ENCODE results near the gene ATP6V0B. TPM values are rescaled to one million over a fixed set of nuclear protein-coding genes. Genes with fewer than 3 reads are reported as not detected.

ATP6V0B gene
- polyA plus RNA-seq, 10 donors = 40.0 to 52.8 (median 48.9) TPM

DNA sequence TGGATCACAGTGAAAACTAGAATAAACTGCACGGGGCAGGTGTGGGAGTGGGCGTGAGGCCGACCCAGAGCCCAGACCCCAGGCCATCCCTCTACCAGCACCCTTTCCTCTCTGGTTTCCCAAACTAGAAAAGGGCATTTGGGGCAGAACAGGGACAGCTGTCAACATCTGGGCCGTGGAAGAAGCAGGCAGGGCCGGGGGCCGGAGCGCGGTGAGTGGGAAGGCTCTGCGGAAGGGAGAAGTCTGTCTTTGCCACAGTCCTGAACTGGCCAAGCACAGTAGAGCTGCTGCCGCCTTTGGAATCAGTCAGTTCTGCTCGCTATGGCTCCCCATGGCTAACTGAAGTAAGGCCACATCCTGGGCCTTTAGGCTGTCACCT is 23.2 kb downstream of the ATP6V0B start:
- no peak for DNase-seq

DNA sequence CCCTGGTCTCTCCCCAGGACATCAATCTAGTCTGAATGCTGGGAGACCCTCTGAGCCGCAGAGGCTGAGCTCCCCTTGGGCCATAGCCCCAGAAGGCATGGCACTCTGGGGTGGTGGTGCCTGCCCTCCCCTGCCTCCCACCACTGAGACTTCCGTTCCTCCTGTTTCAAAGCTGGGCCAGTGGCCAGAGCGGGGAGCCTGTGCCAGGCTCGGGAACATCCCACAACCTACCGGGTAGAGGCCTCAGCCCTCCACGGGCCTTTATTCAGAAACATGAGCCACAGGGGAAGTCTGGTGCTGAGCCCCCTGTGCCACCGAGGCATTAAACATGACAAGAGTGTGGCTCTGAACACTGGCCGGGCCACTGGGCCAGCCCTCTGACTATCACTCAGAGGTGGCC is 24.7 kb downstream of the ATP6V0B start:
- no peak for DNase-seq

DNA sequence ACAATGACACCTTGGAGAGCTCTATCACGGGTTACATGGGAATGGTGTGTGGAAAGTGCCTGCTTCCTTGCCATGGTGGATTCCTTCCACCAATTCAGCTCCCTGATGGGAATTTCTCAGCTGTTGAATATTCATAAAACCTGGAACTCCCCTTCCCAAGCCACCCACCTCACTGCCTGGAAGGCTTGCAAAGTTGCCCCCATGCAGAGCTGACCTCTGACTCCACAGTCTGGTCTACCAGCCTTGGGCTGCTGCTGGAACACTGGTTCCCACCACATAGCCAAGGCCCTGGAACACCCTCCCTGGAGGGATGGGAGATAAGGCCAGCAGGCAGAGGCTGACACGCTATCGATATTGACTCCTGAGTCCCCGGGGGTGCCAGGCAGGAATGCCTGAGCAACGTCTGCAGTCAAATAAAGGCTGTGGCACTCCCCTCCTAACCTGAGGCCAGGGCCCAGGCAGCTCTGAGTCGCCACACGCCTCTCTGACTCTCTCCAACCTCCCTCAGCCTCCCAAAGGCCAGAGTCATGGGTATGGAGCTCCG is 25.4 kb downstream of the ATP6V0B start:
- no peak for DNase-seq

DNA sequence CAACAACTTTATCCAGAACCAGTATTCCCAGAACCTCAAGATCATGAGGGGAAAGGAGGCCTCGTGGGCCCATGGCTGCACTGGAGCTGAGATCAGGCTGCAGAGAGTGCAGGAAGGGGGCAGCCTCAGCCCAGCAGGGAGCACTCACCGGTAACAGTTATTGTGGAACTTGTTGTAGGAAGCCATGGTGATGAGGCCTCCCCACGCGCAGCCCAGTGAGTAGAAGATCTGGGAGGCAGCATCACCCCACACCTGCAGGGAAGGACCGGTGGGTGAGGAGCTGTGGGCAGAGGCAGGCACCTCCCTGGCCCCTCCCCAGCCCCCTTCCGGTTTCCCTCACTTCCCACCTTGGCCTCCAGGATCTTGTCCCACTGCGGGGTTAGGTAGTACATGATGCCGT is 27.4 kb downstream of the ATP6V0B start:
- DNase-seq = no peak

DNA sequence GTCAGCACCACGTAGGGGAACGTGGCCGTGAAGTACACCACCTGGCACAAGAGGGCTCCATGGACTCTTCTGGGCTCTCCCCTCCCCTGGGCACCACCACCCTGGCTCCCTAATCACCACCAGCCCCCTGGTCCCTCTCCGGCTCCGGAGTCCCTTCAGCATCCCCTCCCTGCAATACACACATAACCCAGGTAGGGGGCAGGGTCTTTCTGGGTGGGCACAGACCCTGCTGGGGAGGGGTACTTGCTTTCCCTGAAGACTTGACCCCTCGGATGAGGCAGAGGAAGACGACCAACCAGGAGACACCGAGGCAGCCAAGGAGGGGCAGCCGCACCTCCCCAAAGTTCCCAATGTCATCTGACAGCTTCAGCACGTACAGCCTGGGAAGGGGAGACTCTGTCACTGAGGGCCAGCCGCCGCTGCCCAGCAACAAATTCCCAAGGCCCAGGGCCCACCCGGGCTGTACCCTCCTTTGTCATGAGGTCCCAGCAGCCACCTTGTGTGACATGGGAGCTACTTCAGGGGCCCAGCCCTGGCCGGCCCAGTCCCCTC is 27.9 kb downstream of the ATP6V0B start:
- no peak for DNase-seq

DNA sequence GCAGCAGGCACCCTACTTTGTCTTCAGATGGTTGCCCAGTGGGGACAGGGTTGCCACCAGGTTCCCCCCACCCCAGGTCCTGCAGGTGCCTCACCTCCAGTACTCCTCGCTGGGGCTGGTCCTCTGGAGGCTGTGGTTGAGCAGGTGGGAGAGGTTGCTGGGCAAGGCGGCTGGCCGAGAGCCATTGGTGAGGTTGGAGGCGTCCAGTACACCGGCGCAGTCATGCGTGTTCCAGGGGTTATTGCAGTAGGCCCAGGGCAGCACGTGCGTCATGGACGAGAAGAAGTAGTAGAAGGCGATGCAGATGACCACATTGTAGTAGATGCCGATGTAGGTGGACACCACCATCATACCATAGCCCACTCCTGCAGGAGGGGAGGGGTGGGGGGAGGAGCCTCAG is 33.5 kb downstream of the ATP6V0B start:
- DNase-seq = no peak

DNA sequence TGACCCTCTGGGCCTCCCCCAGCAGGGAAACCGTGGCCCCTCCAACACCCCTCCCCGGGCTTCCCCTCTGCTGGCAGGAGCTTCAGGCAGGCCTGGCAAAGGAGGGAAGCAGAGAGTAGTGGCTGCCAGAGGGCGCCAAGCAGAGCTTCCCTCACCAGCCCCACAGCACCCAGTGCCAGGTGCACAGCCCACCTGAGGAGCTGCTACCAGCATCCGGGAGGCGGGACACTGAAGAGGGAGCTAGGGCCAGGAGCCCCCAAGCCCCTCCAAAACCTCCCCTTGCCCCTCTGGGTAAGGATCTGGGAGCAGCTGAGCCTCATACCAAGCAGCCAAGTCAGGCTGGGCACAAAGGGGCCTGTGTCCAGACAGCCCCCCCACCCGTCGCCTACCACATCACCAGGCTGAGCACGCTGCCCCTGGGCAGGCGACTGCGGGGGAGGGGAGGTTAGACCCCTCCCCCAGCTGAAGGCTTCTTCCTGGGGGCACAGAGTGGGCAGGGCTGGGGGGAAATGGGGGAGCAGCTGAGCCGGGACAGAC is 36.2 kb downstream of the ATP6V0B start:
- DNase-seq = no peak

DNA sequence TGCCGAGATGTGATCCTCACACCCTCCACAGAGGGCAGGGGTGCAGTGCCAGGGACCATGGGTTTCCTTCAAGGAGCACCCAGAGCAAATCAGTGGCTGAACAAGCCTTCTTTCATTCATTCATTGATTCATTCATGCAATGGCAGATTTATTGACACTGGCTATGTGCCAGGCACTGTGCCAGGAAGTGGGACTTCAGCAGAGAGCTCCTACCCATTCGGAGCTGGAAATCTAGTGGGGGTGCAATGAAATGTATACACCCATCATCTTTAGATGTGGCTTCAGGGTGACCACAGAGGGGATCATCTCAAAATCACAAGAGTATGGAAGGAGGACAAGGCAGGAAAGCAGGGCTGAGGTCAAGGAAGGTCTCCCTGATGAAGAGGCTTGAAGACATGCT is 37.6 kb downstream of the ATP6V0B start:
- no peak for DNase-seq

DNA sequence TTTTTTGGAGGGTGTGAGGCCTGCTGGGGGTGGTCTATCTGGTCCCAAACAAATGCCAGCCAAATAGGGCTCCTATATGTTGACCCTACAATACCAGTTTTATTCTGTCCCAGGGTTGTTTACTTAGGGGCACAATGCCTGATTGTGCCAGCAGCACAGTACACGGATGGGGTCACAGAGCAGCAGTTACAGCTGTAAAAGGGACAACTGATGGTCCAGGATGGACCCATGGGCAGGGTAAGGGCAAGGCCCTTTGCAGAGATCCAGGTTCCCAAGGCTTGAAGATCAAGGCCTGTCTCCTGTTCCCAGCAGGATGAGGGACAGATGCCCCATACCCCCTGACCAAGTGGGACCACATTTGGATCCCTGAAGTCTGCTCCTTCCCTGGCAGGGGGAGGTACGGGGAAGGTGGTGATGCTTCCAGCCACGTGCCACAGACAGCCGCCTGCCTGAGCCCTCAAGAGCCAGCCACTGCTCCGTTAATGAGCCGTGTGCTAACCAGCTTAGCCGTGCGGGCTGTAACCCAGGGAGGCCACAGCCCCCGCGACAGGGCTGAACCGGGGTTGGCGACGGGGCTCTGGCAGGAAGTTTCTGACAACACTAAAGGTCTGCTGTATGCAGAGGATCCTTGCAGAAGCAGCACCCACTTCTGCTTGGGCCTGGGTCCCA is 38.3 kb downstream of the ATP6V0B start:
- DNase-seq = no peak

DNA sequence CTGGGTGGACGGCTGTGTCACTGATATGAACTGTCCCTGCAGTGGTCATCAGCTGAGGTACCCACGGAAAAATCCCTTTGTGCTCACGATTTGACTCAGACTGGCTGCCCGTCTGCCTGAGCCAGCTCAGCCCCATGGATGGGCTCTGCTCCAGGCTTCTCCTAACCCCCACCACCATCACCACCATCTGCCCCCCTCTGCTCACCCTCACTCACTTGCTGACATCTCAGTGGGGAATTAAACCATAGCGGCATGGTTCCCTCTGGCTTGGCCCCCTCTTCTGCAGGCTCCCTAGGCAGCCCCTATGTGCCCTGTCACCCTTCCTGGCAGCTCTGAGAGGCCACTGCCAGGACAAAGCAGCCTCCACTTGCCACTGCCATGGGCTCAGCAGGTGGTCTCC is 39.2 kb downstream of the ATP6V0B start:
- DNase-seq = no peak

DNA sequence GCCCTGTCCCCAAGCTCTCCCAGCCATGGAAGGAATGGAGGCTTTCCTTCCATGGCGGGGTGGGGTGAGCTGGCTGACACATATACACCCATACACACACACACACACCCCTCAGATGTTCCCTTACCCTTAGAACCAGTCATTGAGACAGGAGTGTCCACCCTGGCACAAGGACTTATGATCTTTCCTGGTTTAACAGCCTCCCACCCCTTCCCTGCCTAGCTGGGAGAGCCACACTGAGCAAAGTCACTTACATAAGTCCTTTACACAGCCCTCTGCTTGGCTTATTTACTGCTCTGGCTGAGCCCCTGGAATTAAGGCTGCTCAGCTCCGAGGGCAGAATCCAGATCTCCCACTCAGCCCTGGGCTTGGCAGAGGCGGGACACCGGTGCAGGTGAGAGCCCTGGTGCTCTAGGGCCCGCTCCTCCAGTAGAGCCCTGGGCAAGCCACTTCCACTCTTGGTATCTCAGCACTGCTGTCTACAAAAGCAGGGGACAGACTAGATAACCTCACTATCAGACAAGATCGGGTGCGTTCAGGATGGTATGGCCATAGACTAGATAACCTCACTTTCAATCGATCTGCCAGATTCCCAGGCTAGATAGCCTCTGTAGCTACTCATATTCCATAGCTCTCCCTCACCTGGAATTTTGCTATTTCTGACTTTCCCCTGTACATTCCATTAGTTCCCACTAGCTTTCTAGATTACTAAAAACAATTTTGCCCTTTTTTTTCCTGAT is 39.8 kb downstream of the ATP6V0B start:
- DNase-seq = no peak

DNA sequence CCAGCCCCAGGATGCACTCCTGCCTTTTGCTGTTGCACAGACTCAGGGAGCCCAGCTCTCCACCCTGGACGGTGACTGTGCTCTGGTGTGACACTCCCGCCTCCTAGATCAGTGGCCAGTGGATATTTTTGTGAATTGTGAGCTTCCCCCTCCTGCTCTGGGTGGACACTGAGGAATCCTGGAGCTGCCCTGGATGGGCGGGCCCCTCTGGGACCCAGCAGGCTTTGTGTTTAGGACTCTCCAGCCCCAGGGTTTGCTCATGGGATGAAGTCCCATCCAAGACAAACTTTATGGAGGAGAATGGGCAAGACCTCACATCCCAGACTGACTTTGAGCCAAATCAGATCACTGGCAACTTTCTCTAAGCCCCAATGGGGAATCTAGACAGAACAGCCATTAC is 40.4 kb downstream of the ATP6V0B start:
- no peak for DNase-seq

DNA sequence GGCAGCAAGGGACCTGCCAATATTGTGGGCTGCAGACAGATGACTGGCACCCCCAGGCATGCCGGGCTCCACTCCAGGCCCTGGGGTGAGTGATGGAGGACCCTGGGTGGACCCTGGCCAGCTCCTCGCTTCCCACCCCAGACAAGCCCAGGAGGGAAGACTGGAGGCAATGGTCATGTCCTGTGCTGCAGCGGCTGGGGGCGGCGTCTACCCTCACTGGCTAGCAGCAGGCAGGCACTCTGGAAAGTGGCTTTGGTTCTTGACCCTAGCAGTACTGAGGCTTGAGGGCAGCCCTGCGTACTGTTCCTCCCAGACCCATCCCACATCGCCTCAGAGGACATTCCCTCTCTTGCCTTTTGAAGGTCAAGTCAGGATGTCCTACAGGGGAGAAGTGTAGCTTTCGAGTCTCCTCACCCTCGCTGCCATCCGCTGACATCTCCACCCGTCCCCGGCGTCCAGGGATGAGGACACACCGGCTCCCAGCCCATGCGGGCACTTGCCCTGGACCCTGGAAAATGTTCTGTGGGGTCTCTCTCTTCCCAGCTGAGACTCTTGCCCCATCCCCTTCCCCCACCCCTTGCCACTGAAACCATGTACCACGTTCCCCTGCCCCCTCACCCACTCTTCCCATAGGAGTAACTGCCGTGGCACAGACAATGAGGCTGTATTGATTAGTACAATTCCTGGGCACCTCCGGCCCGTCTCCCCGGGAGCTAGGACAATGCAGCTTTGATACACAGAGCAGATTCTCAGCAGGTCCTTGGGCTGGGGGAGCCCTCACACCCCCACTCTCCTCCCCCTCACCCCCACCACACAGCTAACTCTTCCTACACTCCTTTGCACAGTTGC is 41.5 kb downstream of the ATP6V0B start:
- no peak for DNase-seq

DNA sequence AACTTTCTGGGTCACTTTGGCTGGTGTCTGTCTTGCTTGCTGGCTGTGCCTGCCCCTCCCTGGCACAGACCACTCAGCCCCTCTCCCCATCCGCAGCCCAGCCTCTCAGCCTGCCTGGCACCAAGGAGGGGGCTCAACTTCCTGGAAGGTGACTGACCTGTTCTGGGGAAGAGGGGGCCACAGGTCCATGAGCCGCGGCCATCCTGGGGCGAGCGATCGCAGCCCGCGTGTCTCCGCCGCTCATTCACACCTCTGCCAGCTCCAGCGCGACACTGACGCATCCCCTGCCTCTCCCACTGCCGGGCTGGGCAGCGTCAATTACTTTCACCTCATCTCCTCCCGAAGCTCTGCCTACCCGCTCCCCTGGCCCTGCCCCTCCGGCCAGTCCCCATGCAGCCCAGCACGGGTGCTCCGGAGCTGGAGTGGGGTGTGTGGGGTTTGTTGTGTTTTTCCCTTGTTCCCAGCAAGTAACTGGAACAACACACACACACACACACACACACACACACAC is 42.2 kb downstream of the ATP6V0B start:
- DNase-seq = no peak

DNA sequence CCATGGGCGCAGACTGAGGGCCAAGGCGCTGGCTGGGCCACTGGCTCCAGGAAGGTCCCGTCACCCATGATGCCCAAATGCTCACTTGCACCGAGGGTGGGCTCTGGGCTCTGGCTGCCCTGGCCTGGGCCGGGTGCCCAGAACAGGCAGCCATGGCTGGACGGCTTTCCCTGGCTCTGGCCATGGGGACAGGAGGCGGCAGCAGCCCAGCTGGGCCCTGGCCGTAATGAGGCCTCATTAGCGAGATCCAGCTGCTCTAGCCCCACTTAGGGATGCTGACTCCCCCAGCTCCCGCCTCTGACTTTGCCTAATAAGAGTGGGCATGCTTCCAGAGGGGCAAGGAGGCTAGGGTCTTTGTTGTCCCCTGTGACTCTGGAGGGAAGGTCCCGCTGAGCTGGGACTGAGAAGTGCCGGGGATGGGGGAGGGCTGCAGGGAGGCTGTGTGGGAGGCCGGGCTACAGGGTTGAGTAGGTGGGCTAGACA is 44.7 kb downstream of the ATP6V0B start:
- no peak for DNase-seq

DNA sequence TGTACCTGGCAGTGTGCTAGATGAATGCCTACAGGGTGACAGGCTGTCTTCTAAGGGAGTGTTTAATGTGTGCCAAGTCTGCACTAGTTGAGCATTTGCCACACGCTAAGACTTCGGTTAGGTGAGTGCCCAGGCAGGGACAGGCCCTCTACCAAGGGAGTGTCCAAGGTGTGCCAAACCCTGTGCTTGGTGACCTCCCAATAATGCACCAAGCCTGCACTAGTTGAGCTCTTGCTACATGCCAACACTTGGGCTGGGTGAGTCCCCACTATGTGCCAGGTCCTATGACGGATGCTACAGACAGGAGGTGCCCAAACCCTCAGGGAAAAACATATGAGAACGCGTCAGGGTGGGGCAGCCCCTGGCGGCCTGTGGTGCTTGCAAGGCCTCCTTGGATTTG is 45.7 kb downstream of the ATP6V0B start:
- no peak for DNase-seq

DNA sequence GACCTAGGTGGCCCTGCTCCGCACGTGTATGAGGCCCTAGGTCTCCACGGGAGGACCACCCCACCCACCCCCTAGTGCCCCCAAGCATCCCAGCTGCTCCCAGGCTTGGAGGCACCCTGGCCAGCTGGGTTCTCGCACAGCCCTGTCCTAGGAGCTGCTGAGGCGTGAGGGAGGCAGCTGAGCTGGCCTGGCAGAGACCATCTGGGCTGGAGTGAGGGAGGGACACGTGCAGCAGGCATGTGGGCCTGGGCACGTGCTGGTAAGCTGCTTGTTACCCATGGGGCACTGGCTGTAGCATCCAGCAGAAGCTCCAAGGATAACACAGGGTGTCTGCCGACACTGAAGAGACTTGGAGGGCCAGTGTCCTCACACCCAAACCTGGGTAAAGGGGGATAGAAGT is 46.4 kb downstream of the ATP6V0B start:
- DNase-seq = no peak

DNA sequence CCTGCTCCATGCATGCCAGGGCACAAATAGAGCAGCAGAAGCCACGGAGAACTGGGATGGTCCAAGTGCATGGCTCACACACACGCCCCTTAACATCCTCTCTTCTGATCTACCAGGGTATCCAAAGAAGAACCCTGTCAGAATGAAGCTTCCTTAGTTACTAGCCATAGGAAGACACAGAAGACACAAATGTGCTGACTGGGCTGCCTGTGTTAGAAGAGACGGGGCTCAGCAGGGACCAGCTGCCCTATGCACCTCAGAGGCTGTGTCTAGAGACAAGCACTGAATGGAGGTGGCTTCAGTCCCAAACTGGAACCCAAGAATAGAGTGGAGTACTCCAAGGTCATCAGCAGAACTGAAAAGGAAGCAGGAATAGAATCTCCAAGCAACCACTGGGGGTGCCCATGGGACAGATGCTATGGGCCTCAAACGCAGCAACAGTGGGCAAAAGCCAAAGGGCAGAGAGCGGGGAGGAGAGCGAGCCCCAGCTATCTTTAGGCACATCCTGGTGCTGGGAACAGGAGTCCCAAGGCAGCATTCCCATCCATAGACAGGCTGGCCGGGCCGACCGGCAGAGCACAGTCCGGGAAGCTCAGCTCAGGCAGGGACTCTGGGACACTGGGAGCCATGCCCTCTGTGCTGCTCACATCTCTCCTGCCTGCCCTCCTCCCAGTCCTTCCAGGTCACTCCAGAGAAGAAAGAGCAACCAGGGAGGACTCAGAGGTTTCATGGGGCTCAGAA is 47.0 kb downstream of the ATP6V0B start:
- no peak for DNase-seq

DNA sequence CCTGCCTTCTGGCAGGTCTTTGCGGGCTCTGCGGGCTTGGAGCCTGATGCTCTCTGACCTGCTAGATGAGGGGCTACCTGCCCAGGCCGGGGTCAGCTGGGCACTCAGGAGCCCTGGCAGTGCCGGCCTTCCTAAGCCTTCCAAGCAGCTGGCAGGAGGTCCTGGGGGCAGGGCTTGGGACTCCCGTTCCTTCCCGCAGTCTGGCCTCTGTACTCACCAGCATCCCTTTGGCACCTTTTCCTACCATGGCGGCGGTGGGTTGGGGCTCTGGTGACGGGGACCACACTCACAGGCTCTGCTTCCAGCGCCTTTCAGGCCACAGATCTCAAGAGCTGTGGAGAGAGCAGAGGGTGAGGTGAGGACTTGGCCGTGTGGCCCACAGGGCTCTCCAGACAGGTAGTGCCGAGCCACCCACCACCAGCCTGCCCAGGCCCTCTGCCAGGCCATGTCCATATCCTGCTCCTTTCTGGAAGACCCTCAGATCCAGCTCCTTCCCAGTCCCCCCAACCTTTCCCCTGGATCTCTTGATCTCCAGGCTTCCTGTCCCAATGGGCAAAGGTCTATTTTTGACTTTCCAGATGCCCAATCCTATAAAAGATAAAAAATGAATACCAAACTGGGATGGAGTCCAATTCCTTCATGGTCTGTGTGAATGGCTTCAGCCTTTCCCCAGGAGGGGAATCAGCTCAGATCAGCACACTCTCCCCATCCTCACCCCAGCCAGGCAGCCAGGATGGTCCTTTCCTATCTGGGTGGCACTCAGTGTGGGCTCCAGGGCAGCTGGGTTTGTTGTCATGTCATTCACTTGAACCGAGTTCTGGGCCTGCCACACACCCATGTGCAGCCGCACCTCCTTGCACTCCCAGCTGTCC is 49.5 kb downstream of the ATP6V0B start:
- no peak for DNase-seq

All from muscle of back (tissue), 11 donors.